ENCODE measurements around the gene GATAD2A. TPM values are rescaled to one million over a fixed set of nuclear protein-coding genes. Genes with fewer than 3 reads are reported as not detected.

Gene GATAD2A
- total RNA-seq, 4 donors from 2014 or later = 45.6 to 102 (median 65.7) TPM

GRCh38 chr19:19538785-19539166 lies 133.3 kb downstream of the GATAD2A start:
- Histone ChIP-seq H3K27ac (no peak overlapping the region), H3K36me3 (no peaks in the 10 kb centered on the region), H3K4me3 (peak overlapping the region in 1 of 4 donors; percentile 26), H3K27me3 (peaks cover 71% of the 10 kb centered on the region), H3K4me1 (peaks cover 16 to 35% (median 27%) of the 10 kb centered on the region in 4 donors), H3K9me3 (no peaks in the 10 kb centered on the region)
- in situ Hi-C loops (cut with MboI; ENCODE audit: low pct_ligation_motif_present in 1 of 4, low pct_unique_long_range_greater_than_20kb in 1 of 4, low sequenced_read_pairs in 3 of 4) (loop anchor here (10.0 to 25.0 kb wide), 4 partner anchors 99 to 749 kb away; partner anchors contain the start of genes GMIP (in 3 of the 4) and LPAR2 (in 1 of the 4)), intact Hi-C loops (cut with DNase I; ENCODE audit: low total_unique reads) (loop anchor here (10.0 kb wide), 1 partner anchor 416 kb away; no protein-coding TSS in a partner anchor)
- DNase-seq = no peak
- TF ChIP-seq EP300 (IDR thresholded peaks at IDR 0.05; ENCODE audit: low read depth) = no peak
- TF ChIP-seq, protein P1, sequence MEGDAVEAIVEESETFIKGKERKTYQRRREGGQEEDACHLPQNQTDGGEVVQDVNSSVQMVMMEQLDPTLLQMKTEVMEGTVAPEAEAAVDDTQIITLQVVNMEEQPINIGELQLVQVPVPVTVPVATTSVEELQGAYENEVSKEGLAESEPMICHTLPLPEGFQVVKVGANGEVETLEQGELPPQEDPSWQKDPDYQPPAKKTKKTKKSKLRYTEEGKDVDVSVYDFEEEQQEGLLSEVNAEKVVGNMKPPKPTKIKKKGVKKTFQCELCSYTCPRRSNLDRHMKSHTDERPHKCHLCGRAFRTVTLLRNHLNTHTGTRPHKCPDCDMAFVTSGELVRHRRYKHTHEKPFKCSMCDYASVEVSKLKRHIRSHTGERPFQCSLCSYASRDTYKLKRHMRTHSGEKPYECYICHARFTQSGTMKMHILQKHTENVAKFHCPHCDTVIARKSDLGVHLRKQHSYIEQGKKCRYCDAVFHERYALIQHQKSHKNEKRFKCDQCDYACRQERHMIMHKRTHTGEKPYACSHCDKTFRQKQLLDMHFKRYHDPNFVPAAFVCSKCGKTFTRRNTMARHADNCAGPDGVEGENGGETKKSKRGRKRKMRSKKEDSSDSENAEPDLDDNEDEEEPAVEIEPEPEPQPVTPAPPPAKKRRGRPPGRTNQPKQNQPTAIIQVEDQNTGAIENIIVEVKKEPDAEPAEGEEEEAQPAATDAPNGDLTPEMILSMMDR (IDR thresholded peaks at IDR 0.05) = no peak
- TF ChIP-seq POLR2AphosphoS5 (IDR thresholded peaks at IDR 0.05) = no peak
- no peak for TF ChIP-seq POLR2A (IDR thresholded peaks at IDR 0.05)
- WGBS, 2 donors (ENCODE audit: low coverage in 1 of 2) = 33% methylated on average over 7 of the region's 7 CpGs; no CpG with 5 or more reads in 1 of the 2 donors

DNA sequence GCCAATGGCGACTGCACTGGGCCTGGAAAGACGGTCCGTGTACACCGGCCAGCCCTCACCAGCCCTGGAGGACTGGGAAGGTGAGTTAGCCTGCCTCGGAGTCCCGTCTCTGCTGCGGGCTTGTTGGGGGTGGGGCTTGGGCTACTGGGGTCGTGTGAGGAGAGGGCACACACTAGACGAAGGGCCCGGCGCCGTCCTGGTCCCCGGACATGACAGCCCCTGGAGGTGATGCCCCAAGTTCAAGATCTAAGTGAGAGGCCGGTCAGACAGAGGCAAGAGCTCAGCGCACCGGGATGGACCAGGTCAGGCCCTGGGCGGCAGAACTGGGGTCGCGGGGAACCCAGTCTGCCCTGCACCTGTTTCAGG lies 134.2 kb downstream of the GATAD2A start:
- H3K9me3 ChIP-seq = no peaks in the 10 kb centered on the region
- TF ChIP-seq POLR2A (IDR thresholded peaks at IDR 0.05) (no peak), EP300 (IDR thresholded peaks at IDR 0.05; ENCODE audit: low read depth) (no peak), POLR2AphosphoS5 (IDR thresholded peaks at IDR 0.05) (no peak)
- TF ChIP-seq, protein P1 (IDR thresholded peaks at IDR 0.05) = no peak
- WGBS, 2 donors (ENCODE audit: low coverage in 1 of 2) = 52% methylated on average over 13 of the region's 19 CpGs; no CpG with 5 or more reads in 1 of the 2 donors
- H3K36me3 ChIP-seq = no peaks in the 10 kb centered on the region
- no peak for DNase-seq
- peaks cover 72% of the 10 kb centered on the region for H3K27me3 ChIP-seq
- no peak overlapping the region for H3K4me3 ChIP-seq
- in situ Hi-C loops (cut with MboI; ENCODE audit: low pct_ligation_motif_present in 1 of 4, low pct_unique_long_range_greater_than_20kb in 1 of 4, low sequenced_read_pairs in 3 of 4) = loop anchor here (10.0 to 25.0 kb wide), 4 partner anchors 98 to 748 kb away; partner anchors contain the start of genes GMIP (in 3 of the 4) and LPAR2 (in 1 of the 4)
- no peak overlapping the region for H3K27ac ChIP-seq
- peaks cover 16 to 35% (median 27%) of the 10 kb centered on the region in 4 donors for H3K4me1 ChIP-seq
- intact Hi-C loops (cut with DNase I; ENCODE audit: low total_unique reads) = loop anchor here (10.0 kb wide), 1 partner anchor 415 kb away; no protein-coding TSS in a partner anchor

- peak; percentile 72 for DNase-seq
- Histone ChIP-seq H3K4me3 (peak overlapping the region in 1 of 4 donors; percentile 15), H3K36me3 (no peaks in the 10 kb centered on the region), H3K27ac (no peak overlapping the region), H3K9me3 (no peaks in the 10 kb centered on the region), H3K27me3 (peaks cover 72% of the 10 kb centered on the region), H3K4me1 (peaks cover 16 to 35% (median 27%) of the 10 kb centered on the region in 4 donors)
- intact Hi-C loops (cut with DNase I; ENCODE audit: low total_unique reads) (no loop called here), in situ Hi-C loops (cut with MboI; ENCODE audit: low pct_ligation_motif_present in 1 of 4, low pct_unique_long_range_greater_than_20kb in 1 of 4, low sequenced_read_pairs in 3 of 4) (loop anchor here in 3 of 4 donors (25.0 kb wide), 3 partner anchors 97 to 747 kb away; partner anchors contain the start of genes GMIP (in 1 of the 3) and LPAR2 (in 1 of the 3))
- TF ChIP-seq POLR2A (IDR thresholded peaks at IDR 0.05) (no peak), POLR2AphosphoS5 (IDR thresholded peaks at IDR 0.05) (no peak), EP300 (IDR thresholded peaks at IDR 0.05; ENCODE audit: low read depth) (no peak)
- TF ChIP-seq, protein P1 (IDR thresholded peaks at IDR 0.05) = no peak
- WGBS, 2 donors (ENCODE audit: low coverage in 1 of 2) = 22% methylated on average over 54 of the region's 74 CpGs; no CpG with 5 or more reads in 1 of the 2 donors
These were observed 134.7 kb downstream of the GATAD2A start for GRCh38 chr19:19540064-19540714.

DNA sequence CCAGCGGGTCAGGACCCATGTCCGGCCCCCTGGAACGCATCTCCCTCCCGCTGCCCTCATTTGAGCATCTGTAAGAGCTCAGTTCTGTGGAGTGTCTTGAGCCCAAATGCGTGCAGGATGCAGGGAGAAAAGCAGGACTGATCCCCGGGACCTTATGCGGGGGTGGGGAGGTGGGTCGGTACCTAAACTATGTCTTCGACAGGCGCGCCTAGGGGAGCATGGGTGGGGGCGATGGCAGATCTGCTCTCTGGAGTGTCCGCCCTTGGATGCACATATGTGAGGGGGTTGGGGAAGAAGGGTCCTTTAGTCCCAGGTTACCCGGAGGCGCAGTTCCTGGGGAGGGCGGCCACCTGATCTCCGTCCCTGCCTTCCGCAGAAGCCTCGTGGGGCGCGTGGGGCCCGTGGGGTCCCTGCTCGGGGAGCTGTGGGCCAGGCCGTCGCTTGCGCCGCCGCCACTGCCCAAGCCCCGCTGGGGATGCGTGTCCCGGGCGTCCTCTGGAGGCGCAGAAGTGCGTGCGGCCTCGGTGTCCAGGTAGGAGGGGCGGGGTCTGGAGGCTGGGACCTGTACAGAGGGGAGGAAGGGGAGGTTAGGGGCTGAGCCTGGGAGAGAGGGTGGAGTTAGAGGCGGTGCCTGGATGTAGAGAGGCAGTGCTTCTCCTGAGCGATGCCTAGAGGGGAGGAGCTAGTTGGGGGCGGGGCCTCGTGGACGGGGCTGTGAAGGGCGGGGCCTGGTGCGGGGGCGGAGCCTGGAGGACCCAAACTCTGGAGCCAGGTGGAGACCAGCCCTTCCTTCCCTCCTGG lies 135.4 kb downstream of the GATAD2A start:
- H3K4me3 ChIP-seq = peak overlapping the region in 2 of 4 donors; percentile 15 to 19
- H3K4me1 ChIP-seq = peaks cover 16 to 35% (median 27%) of the 10 kb centered on the region in 4 donors
- no peaks in the 10 kb centered on the region for H3K9me3 ChIP-seq
- no peak overlapping the region for H3K27ac ChIP-seq
- no peak for TF ChIP-seq EP300 (IDR thresholded peaks at IDR 0.05; ENCODE audit: low read depth)
- no peak for TF ChIP-seq POLR2AphosphoS5 (IDR thresholded peaks at IDR 0.05)
- TF ChIP-seq POLR2A (IDR thresholded peaks at IDR 0.05) = no peak
- TF ChIP-seq, protein P1 (IDR thresholded peaks at IDR 0.05) = no peak
- intact Hi-C loops (cut with DNase I; ENCODE audit: low total_unique reads) (no loop called here), in situ Hi-C loops (cut with MboI; ENCODE audit: low pct_ligation_motif_present in 1 of 4, low pct_unique_long_range_greater_than_20kb in 1 of 4, low sequenced_read_pairs in 3 of 4) (loop anchor here in 3 of 4 donors (25.0 kb wide), 3 partner anchors 96 to 746 kb away; partner anchors contain the start of genes GMIP (in 1 of the 3) and LPAR2 (in 1 of the 3))
- H3K36me3 ChIP-seq = no peaks in the 10 kb centered on the region
- H3K27me3 ChIP-seq = peaks cover 74% of the 10 kb centered on the region
- DNase-seq = peak; percentile 66
- WGBS, 2 donors (ENCODE audit: low coverage in 1 of 2) = 0 to 5% methylated on average over 3 to 41 of the region's 45 CpGs

All from transverse colon (tissue), 4 donors.